Kidney (tissue), 14 donors: ENCODE results near the gene NCK1. TPM values are rescaled to one million over a fixed set of nuclear protein-coding genes. Genes with fewer than 3 reads are reported as not detected.

Experiments used
- DNase-seq, 5 donors: peaks; one replicate each; pipeline ENCODE4 v3.0.0-alpha.2; 2013 to 2020
- FAIRE-seq: peaks from 2 replicates; lab custom pipeline; 2012; peaks lifted over from hg19 to GRCh38; lab: Jason Lieb, UNC
- H3K27ac ChIP-seq, 2 donors: one replicate each; pipeline ENCODE4 v1.7.0; 2013; ENCODE audit warnings: low read depth in 2 of 2, low read length in 2 of 2, inconsistent platforms in 1 of 2
- H3K27me3 ChIP-seq: one replicate; pipeline ENCODE4 v1.7.1; 2013; ENCODE audit warnings: low read length, inconsistent platforms; ENCODE audit not compliant: control insufficient read depth, insufficient read depth
- H3K36me3 ChIP-seq, 3 donors: one replicate each; pipeline versions ENCODE4 v1.7.0 to v1.7.1; 2013; ENCODE audit warnings: low read length in 3 of 3, control low read depth in 1 of 3, inconsistent platforms in 1 of 3; ENCODE audit not compliant: insufficient read depth in 3 of 3, control insufficient read depth in 2 of 3
- H3K4me1 ChIP-seq, 3 donors: one replicate each; pipeline versions ENCODE4 v1.7.0 to v1.7.1; 2013; ENCODE audit warnings: low read length in 3 of 3, inconsistent platforms in 1 of 3, low read depth in 1 of 3; ENCODE audit not compliant: control insufficient read depth in 2 of 3, insufficient read depth in 2 of 3
- H3K4me3 ChIP-seq, 3 donors: one replicate each; pipeline versions ENCODE4 v1.7.0 to v1.8.1; 2013; ENCODE audit warnings: low read length in 3 of 3, control low read depth in 1 of 3, inconsistent platforms in 1 of 3
- H3K9ac ChIP-seq, 3 donors: one replicate each; pipeline versions ENCODE4 v1.7.0 to v1.7.1; 2013; ENCODE audit warnings: low read length in 3 of 3, control low read depth in 1 of 3, inconsistent platforms in 1 of 3
- H3K9me3 ChIP-seq, 3 donors: one replicate each; pipeline versions ENCODE4 v1.7.0 to v1.7.1; 2013; ENCODE audit warnings: low read length in 3 of 3, control low read depth in 1 of 3, inconsistent platforms in 1 of 3; ENCODE audit not compliant: control insufficient read depth in 2 of 3, insufficient read depth in 1 of 3
- CTCF ChIP-seq: IDR thresholded peaks from 3 replicates; pipeline ENCODE4 v1.5.1; 2012; ENCODE audit warnings: mild to moderate bottlenecking, moderate library complexity, borderline replicate concordance; ENCODE audit not compliant: insufficient read depth; ENCODE audit errors: extremely low read depth
- intact Hi-C: fragments of 100-400 bp; cut with DNase I; formaldehyde crosslinking; loops from one replicate; pipeline ENCODE4 v1.11.1; 2022
- polyA plus RNA-seq: library from polyadenylated mRNA; stranded (reverse); fragments of 350-450 nt; fragmentation: Illumina TruSeq; extraction: RNeasy Lipid Tissue Mini Kit (QIAGEN cat#74804); gene quantifications from one replicate; pipeline ENCODE4 v1.2.3, GENCODE V29; 2014; ENCODE audit warnings: low read depth, low replicate concordance; ENCODE audit not compliant: insufficient read depth
- total RNA-seq: library from RNA; stranded (reverse); fragmentation: NEBNext Ultra II Directional; extraction: Animal tissue kit (Norgen Biotek cat#: 25700); gene quantifications from one replicate; pipeline ENCODE4 v1.2.1, GENCODE V29; 2021
- donor health status: control.
- donor health status: control.
- donor health status: control.
- donor health status: control.
- donor health status: control.
- donor health status: DM: yes; HTN: yes; CAD: no.
- donor health status: Normal renal cell carcinoma (clear cell type).

The NCK1 gene
- total and polyA plus RNA-seq, 2 donors from 2014 or later: 12.6 to 46.8 TPM

- DNase-seq (no peak), FAIRE-seq (no peak)
- no peaks in the 10 kb centered on the region for H3K27me3 ChIP-seq
- no peak overlapping the region for H3K9ac ChIP-seq
- H3K27ac ChIP-seq: no peak overlapping the region
- peaks cover 0 to 5% (median 0%) of the 10 kb centered on the region in 3 donors for H3K9me3 ChIP-seq
- H3K4me3 ChIP-seq: no peak overlapping the region
- TF ChIP-seq CTCF: no peak
- intact Hi-C loops: no loop called here
- H3K4me1 ChIP-seq: no peaks in the 10 kb centered on the region
- H3K36me3 ChIP-seq: no peaks in the 10 kb centered on the region
Measured at GRCh38 chr3:136905549-136905948, 43.5 kb downstream of the NCK1 start.

- peaks cover 0 to 5% (median 0%) of the 10 kb centered on the region in 3 donors for H3K9me3 ChIP-seq
- no peaks in the 10 kb centered on the region for H3K4me1 ChIP-seq
- H3K9ac ChIP-seq: no peak overlapping the region
- no peaks in the 10 kb centered on the region for H3K27me3 ChIP-seq
- intact Hi-C loops: no loop called here
- no peak for TF ChIP-seq CTCF
- no peaks in the 10 kb centered on the region for H3K36me3 ChIP-seq
- FAIRE-seq (no peak), DNase-seq (no peak)
- H3K4me3 ChIP-seq: no peak overlapping the region
- H3K27ac ChIP-seq: no peak overlapping the region
Measured at GRCh38 chr3:136906725-136907124, 44.7 kb downstream of the NCK1 start.

GRCh38 chr3:136908297-136908696, 46.3 kb downstream of the NCK1 start:
- Histone ChIP-seq H3K9me3 (peaks cover 0 to 5% (median 0%) of the 10 kb centered on the region in 3 donors), H3K9ac (no peak overlapping the region), H3K36me3 (no peaks in the 10 kb centered on the region), H3K27ac (no peak overlapping the region), H3K27me3 (no peaks in the 10 kb centered on the region), H3K4me3 (no peak overlapping the region), H3K4me1 (no peaks in the 10 kb centered on the region)
- DNase-seq (no peak), FAIRE-seq (no peak)
- intact Hi-C loops: no loop called here
- TF ChIP-seq CTCF: no peak

- no peaks in the 10 kb centered on the region for H3K4me1 ChIP-seq
- no peak overlapping the region for H3K9ac ChIP-seq
- no peak for TF ChIP-seq CTCF
- no peaks in the 10 kb centered on the region for H3K27me3 ChIP-seq
- no peak for FAIRE-seq
- H3K36me3 ChIP-seq: no peaks in the 10 kb centered on the region
- no peak for DNase-seq
- no peaks in the 10 kb centered on the region for H3K9me3 ChIP-seq
- H3K4me3 ChIP-seq: no peak overlapping the region
- intact Hi-C loops: no loop called here
- no peak overlapping the region for H3K27ac ChIP-seq
Measured at GRCh38 chr3:136909187-136909586, 47.2 kb downstream of the NCK1 start.
